Stimulated activated CD8-positive, alpha-beta memory T cell treated with anti-CD3 and anti-CD28 coated beads, Interleukin-7, amount 100 ng/mL, for 1 hour (primary cell): ENCODE data around the gene OBSCN.

Source experiments
- DNase-seq, 2 donors: peaks; one replicate each; pipeline ENCODE4 v3.0.0-alpha.2; 2020; ENCODE audit warnings: low read depth in 2 of 2

Gene OBSCN

GRCh38 chr1:228308085-228308601, 100.3 kb downstream of the OBSCN start:
- DNase-seq, result no peak

- DNase-seq, result no peak
These were observed 100.9 kb downstream of the OBSCN start for GRCh38 chr1:228308628-228309325.

- no peak for DNase-seq
These were observed 101.7 kb downstream of the OBSCN start for GRCh38 chr1:228309326-228310067.

GRCh38 chr1:228310162-228310792, 102.4 kb downstream of the OBSCN start:
- DNase-seq, result no peak

GRCh38 chr1:228311091-228311490, 103.2 kb downstream of the OBSCN start:
- DNase-seq, result no peak

- no peak for DNase-seq
These were observed 104.4 kb downstream of the OBSCN start for GRCh38 chr1:228312136-228312764.

- DNase-seq, result no peak
These were observed 105.9 kb downstream of the OBSCN start for GRCh38 chr1:228313536-228314277.

- no peak for DNase-seq
These were observed 106.4 kb downstream of the OBSCN start for GRCh38 chr1:228314315-228314657.

- no peak for DNase-seq
These were observed 107.0 kb downstream of the OBSCN start for GRCh38 chr1:228314658-228315483.

- DNase-seq, result no peak
These were observed 107.7 kb downstream of the OBSCN start for GRCh38 chr1:228315484-228315944.

GRCh38 chr1:228315945-228316588, 108.2 kb downstream of the OBSCN start:
- DNase-seq, result no peak

- DNase-seq, result no peak
These were observed 108.9 kb downstream of the OBSCN start for GRCh38 chr1:228316589-228317387.

GRCh38 chr1:228317411-228317828, 109.6 kb downstream of the OBSCN start:
- DNase-seq, result no peak

- DNase-seq, result no peak
These were observed 110.3 kb downstream of the OBSCN start for GRCh38 chr1:228317891-228318810.

- no peak for DNase-seq
These were observed 111.0 kb downstream of the OBSCN start for GRCh38 chr1:228318823-228319241.

- no peak for DNase-seq
These were observed 111.7 kb downstream of the OBSCN start for GRCh38 chr1:228319352-228320088.

GRCh38 chr1:228320394-228320793, 112.5 kb downstream of the OBSCN start:
- no peak for DNase-seq
